Measurements from ENCODE around the gene KRTAP10-6. TPM values are rescaled to one million over a fixed set of nuclear protein-coding genes. Genes with fewer than 3 reads are reported as not detected.

KRTAP10-6 gene
- total and polyA plus RNA-seq, 3 donors from 2014 or later: not detected

- WGBS, 2 donors: 39 to 45% methylated on average over 30 of the region's 30 CpGs
- intact Hi-C loops (cut with DNase I; ENCODE audit: low total_unique reads): no loop called here
Observed at GRCh38 chr21:44557491-44558328, 34.6 kb downstream of the KRTAP10-6 start.

DNA sequence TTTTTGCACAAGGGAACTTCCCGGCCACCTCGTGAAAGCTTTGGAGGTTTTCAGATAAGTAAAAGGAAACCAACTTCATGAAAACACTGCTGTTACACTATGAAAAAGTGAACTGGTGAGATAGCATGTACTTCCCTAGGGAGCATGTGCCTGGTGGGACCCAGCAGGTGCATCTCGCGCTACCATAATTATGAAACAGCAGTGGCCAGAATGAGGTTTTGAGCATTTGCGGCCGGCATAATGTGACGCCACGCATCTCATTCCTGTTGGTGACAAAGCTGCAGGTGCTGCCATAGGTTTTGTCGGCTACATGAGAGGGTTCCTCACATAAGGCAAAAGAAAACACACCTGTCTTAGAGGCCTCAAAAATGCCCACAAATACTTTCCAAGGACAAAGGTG, 35.4 kb downstream of the KRTAP10-6 start:
- Histone ChIP-seq H3K27me3 (no peaks in the 10 kb centered on the region), H3K4me1 (no peaks in the 10 kb centered on the region), H3K4me3 (no peak overlapping the region), H3K36me3 (ENCODE audit: low read depth, missing control alignments) (no peaks in the 10 kb centered on the region), H3K9me3 (no peaks in the 10 kb centered on the region), H3K27ac (no peak overlapping the region)
- 84 to 85% methylated on average over 8 to 9 of the region's 9 CpGs for WGBS, 2 donors
- intact Hi-C loops (cut with DNase I; ENCODE audit: low total_unique reads): no loop called here
- DNase-seq: no peak
- TF ChIP-seq, protein P1, sequence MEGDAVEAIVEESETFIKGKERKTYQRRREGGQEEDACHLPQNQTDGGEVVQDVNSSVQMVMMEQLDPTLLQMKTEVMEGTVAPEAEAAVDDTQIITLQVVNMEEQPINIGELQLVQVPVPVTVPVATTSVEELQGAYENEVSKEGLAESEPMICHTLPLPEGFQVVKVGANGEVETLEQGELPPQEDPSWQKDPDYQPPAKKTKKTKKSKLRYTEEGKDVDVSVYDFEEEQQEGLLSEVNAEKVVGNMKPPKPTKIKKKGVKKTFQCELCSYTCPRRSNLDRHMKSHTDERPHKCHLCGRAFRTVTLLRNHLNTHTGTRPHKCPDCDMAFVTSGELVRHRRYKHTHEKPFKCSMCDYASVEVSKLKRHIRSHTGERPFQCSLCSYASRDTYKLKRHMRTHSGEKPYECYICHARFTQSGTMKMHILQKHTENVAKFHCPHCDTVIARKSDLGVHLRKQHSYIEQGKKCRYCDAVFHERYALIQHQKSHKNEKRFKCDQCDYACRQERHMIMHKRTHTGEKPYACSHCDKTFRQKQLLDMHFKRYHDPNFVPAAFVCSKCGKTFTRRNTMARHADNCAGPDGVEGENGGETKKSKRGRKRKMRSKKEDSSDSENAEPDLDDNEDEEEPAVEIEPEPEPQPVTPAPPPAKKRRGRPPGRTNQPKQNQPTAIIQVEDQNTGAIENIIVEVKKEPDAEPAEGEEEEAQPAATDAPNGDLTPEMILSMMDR (IDR thresholded peaks at IDR 0.05): no peak
- TF ChIP-seq POLR2A (IDR thresholded peaks at IDR 0.05): no peak

More at GRCh38 chr21:44557491-44558328, 34.6 kb downstream of the KRTAP10-6 start:
- no peak for DNase-seq
- Histone ChIP-seq H3K4me3 (no peak overlapping the region), H3K27me3 (no peaks in the 10 kb centered on the region), H3K9me3 (no peaks in the 10 kb centered on the region), H3K36me3 (ENCODE audit: low read depth, missing control alignments) (no peaks in the 10 kb centered on the region), H3K27ac (no peak overlapping the region), H3K4me1 (no peaks in the 10 kb centered on the region)
- TF ChIP-seq POLR2A (IDR thresholded peaks at IDR 0.05): no peak
- TF ChIP-seq, protein P1 (IDR thresholded peaks at IDR 0.05): no peak

DNA sequence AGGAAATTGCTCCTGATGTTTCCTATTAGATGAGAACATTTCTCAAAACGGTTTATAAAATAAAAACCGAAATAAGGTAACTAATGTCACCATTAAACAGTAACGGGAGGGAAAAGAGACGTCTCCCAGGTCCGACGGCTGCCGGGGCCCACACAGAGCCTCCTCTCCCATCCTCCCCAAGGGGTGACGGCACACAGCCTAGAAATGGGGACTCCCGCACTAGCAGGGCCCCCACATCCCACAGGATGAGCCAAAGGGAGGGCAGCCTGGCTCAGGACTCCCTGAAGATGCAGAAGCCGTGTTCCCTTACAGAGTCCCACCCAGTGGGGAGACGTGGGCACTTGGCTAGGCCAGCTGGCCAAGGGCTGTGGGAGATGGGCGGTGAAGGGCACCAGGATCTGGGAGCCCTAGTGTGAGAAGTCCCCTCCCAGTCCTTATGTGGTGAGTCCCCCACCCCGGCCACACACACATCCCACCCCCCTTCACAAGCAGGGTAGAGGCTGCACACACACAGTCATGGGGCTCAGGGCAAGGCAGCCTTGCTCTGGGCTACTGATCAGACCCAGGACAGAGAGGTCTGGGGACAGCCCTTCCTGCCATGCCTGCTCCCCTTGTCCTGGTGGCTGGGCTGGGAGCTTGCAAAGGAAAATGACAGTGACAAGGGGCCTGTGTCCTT, 37.0 kb downstream of the KRTAP10-6 start:
- no peak for DNase-seq
- no peaks in the 10 kb centered on the region for H3K27me3 ChIP-seq
- no peaks in the 10 kb centered on the region for H3K9me3 ChIP-seq
- H3K4me3 ChIP-seq: no peak overlapping the region
- H3K36me3 ChIP-seq (ENCODE audit: low read depth, missing control alignments): no peaks in the 10 kb centered on the region
- 84 to 87% methylated on average over 12 to 13 of the region's 13 CpGs for WGBS, 2 donors
- intact Hi-C loops (cut with DNase I; ENCODE audit: low total_unique reads): no loop called here
- no peaks in the 10 kb centered on the region for H3K4me1 ChIP-seq
- no peak overlapping the region for H3K27ac ChIP-seq
- TF ChIP-seq, protein P1 (IDR thresholded peaks at IDR 0.05): no peak
- TF ChIP-seq POLR2A (IDR thresholded peaks at IDR 0.05): no peak

DNA sequence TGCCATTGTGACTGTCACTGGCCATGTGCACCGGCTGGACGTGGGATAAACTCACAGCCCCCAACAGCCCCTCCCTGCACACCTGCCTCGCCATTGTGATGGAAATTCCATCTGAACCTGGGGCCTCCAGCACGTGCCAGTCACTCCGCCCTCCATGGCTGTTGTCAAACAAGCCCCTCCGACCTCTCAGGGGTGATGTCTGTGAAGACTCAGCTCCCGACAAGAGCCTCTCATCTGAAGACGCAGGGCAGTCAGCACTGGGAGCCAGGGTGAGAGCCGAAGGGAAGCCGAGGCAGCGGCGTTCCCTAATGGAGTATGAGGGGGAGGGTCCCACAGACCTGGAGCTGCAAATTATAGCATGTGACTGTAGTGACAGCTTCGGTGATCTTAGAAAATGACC, 39.6 kb downstream of the KRTAP10-6 start:
- WGBS, 2 donors: 76 to 82% methylated on average over 8 to 13 of the region's 13 CpGs
- Histone ChIP-seq H3K9me3 (no peaks in the 10 kb centered on the region), H3K4me3 (no peak overlapping the region), H3K27me3 (no peaks in the 10 kb centered on the region), H3K4me1 (no peaks in the 10 kb centered on the region), H3K27ac (no peak overlapping the region), H3K36me3 (ENCODE audit: low read depth, missing control alignments) (no peaks in the 10 kb centered on the region)
- DNase-seq: no peak
- TF ChIP-seq, protein P1 (IDR thresholded peaks at IDR 0.05): no peak
- no peak for TF ChIP-seq POLR2A (IDR thresholded peaks at IDR 0.05)
- intact Hi-C loops (cut with DNase I; ENCODE audit: low total_unique reads): no loop called here

Measured in testis (tissue), 3 donors.